Heart left ventricle (tissue), 16 donors: ENCODE data around the gene GUCA1C. TPM values are rescaled to one million over a fixed set of nuclear protein-coding genes. Genes with fewer than 3 reads are reported as not detected.

Experiments
- ATAC-seq, 4 donors: fragments of 200-7000 bp; cut with Tn5 transposase; one replicate each; pipeline ENCODE4 v1.9.1; 2020 to 2022; ENCODE audit warnings: moderate library complexity in 4 of 4, mild to moderate bottlenecking in 3 of 4, moderate number of reproducible peaks in 1 of 4
- DNase-seq, 5 donors: peaks; one replicate each; pipeline ENCODE4 v3.0.0-alpha.2; 2020
- H3K27ac ChIP-seq, 12 donors: fragments of 200-600 bp; sonication (generic) in 4 of 12; one replicate each; pipeline versions ENCODE4 v1.5.0 to v1.8.0; 2016 to 2022; ENCODE audit warnings: mild to moderate bottlenecking in 2 of 12
- H3K27me3 ChIP-seq, 9 donors: fragments of 200-600 bp; sonication (generic) in 2 of 9; one replicate each; pipeline versions ENCODE4 v1.5.1 to v1.8.0; 2016 to 2022; ENCODE audit warnings: mild to moderate bottlenecking in 3 of 9
- H3K36me3 ChIP-seq, 9 donors: fragments of 200-600 bp; sonication (generic) in 2 of 9; one replicate each; pipeline versions ENCODE4 v1.5.0 to v1.8.0; 2018 to 2022; ENCODE audit warnings: mild to moderate bottlenecking in 2 of 9
- H3K4me1 ChIP-seq, 12 donors: fragments of 200-600 bp; sonication (generic) in 4 of 12; one replicate each; pipeline versions ENCODE4 v1.5.0 to v1.8.0; 2016 to 2022; ENCODE audit warnings: mild to moderate bottlenecking in 3 of 12
- H3K4me3 ChIP-seq, 12 donors: fragments of 200-600 bp; sonication (generic) in 4 of 12; one replicate each; pipeline versions ENCODE4 v1.5.0 to v1.8.0; 2017 to 2022; ENCODE audit warnings: mild to moderate bottlenecking in 9 of 12, moderate library complexity in 4 of 12
- H3K9me3 ChIP-seq, 12 donors: fragments of 200-600 bp; sonication (generic) in 4 of 12; one replicate each; pipeline versions ENCODE4 v1.5.0 to v1.8.0; 2016 to 2022; ENCODE audit warnings: mild to moderate bottlenecking in 1 of 12
- POLR2A ChIP-seq, 2 donors: fragments of 450-650 bp; IDR thresholded peaks; one replicate each; pipeline ENCODE4 v1.6.1; 2017; ENCODE audit warnings: antibody characterized with exemption in 2 of 2, mild to moderate bottlenecking in 2 of 2, moderate library complexity in 2 of 2
- WGBS, 4 donors: extraction: QIAGEN DNeasy Blood & Tissue Kit in 2 of 4; methylation state at CpG; one replicate each; pipeline versions ENCODE4 v1.1.5 to v1.1.7; 2013 to 2018; 5-methylcytosine and 5-hydroxymethylcytosine counted together
- intact Hi-C, 10 donors: fragments of 100-400 bp; cut with DNase I; formaldehyde crosslinking; loops; one replicate each; pipeline versions ENCODE4 v1.11.1 to v1.14.2; 2022
- polyA plus RNA-seq, 2 donors: library from polyadenylated mRNA; stranded (reverse); fragments of 200-250 nt; gene quantifications; one replicate each; pipeline ENCODE4 v1.2.3, GENCODE V29; 2013
- total RNA-seq, 9 donors: library from RNA; depleted of rRNA in 2 of 9; stranded (reverse); fragments of >200 nt in 2 of 9; fragmentation: NEBNext Ultra II Directional in 3 of 9; extraction: Animal tissue kit (Norgen Biotek cat#: 25700) in 3 of 9; gene quantifications; one replicate each; pipeline versions ENCODE4 v1.1.0 to v1.2.4, GENCODE V29; 2016 to 2023
- TF ChIP-seq, protein P1 (sequence below), 12 donors: fragments of 200-600 bp; sonication (generic) in 4 of 12; IDR thresholded peaks; one replicate each; pipeline versions ENCODE4 v1.5.0 to v1.8.0; 2018 to 2022; ENCODE audit warnings: antibody characterized with exemption in 12 of 12, mild to moderate bottlenecking in 5 of 12
- donor health status: ischemic (EF 13 %, LVEDD 7.1; RV severe dilation, severe dysfunction).
- donor health status: healthy with polysubstance abuse.
- donor health status: DM: no; HTN: yes; CAD: no.
- donor health status: DM: no; HTN: no; CAD: no.
- donor health status: ischemic (EF 25% LVEDD 6.9; RV normal size, moderate dysfunction).
- donor health status: ischemic (EF 25% LVEDD 5.7; RV mildly dilated, moderate dysfunction).
- donor health status: healthy.
- donor health status: DM: yes; HTN: yes; CAD: no.
- donor health status: ischemic (EF 35%, LVEDD 5.7; RV mildly dilated, moderate dysfunction).
- donor health status: nonischemic (EF 11% LVEDD 7.7; RV severe dilation, severe dysfunction).
- donor health status: DM: yes; HTN: yes; CAD: no.
- donor health status: PGD.
- donor health status: ischemic (EF 29% LVEDD 5.4; RV normal size, mild dysfunction).
- donor health status: nonischemic (EF 23%, LVEDD 6.1; RV moderate dilation, normal function).

GUCA1C gene
- total and polyA plus RNA-seq, 11 donors = 0.14 to 20.7 (median 4.5) TPM; not detected in 1

DNA sequence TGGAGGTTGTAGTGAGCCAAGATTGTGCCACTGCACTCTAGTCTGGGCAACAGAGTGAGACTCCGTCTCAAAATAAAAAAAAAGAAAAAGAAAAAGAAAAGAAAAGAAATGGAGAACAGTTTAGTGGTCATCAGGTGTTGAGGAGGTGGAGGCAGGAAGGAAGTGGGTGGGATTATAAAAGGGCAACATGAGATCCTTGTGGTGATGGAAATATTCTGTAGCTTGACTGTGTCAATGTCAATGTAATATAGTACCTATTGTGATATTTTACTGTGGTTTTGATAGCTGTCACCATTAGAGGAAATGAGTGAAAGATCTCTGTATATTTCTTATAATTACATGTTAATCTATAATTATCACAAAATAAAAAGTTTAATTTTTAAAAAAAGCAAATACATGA lies 70.3 kb downstream of the GUCA1C start:
- no peaks in the 10 kb centered on the region for H3K4me1 ChIP-seq
- H3K9me3 ChIP-seq = no peaks in the 10 kb centered on the region
- ATAC-seq (no peak), DNase-seq (no peak)
- intact Hi-C loops = no loop called here
- H3K27me3 ChIP-seq = no peaks in the 10 kb centered on the region
- TF ChIP-seq, protein P1, sequence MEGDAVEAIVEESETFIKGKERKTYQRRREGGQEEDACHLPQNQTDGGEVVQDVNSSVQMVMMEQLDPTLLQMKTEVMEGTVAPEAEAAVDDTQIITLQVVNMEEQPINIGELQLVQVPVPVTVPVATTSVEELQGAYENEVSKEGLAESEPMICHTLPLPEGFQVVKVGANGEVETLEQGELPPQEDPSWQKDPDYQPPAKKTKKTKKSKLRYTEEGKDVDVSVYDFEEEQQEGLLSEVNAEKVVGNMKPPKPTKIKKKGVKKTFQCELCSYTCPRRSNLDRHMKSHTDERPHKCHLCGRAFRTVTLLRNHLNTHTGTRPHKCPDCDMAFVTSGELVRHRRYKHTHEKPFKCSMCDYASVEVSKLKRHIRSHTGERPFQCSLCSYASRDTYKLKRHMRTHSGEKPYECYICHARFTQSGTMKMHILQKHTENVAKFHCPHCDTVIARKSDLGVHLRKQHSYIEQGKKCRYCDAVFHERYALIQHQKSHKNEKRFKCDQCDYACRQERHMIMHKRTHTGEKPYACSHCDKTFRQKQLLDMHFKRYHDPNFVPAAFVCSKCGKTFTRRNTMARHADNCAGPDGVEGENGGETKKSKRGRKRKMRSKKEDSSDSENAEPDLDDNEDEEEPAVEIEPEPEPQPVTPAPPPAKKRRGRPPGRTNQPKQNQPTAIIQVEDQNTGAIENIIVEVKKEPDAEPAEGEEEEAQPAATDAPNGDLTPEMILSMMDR (IDR thresholded peaks at IDR 0.05) = no peak
- TF ChIP-seq POLR2A (IDR thresholded peaks at IDR 0.05) = no peak
- H3K27ac ChIP-seq = no peak overlapping the region
- no peaks in the 10 kb centered on the region for H3K36me3 ChIP-seq
- 0 to 92% (median 25%) methylated on average over 1 of the region's 1 CpG for WGBS, 4 donors
- no peak overlapping the region for H3K4me3 ChIP-seq

DNA sequence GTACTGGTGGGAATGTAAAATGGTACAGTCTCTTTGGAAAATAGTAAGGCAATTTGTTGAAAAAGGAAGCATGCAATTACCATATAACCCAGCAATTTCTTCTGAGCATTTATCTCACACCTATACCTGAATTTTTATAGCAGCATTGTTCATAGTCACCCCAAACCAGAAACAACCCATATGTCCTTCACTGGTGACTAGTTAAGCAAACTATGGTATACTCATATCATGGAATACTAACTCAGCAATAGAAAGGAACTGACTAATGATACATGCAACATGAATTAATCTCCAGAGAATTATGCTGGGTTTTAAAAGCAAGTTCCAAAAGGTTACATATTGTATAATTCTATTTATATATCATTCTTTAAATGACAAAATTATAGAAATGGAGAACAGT lies 70.9 kb downstream of the GUCA1C start:
- no peak for TF ChIP-seq POLR2A (IDR thresholded peaks at IDR 0.05)
- TF ChIP-seq, protein P1 (IDR thresholded peaks at IDR 0.05) = no peak
- H3K27ac ChIP-seq = no peak overlapping the region
- no peaks in the 10 kb centered on the region for H3K36me3 ChIP-seq
- H3K27me3 ChIP-seq = no peaks in the 10 kb centered on the region
- no peaks in the 10 kb centered on the region for H3K4me1 ChIP-seq
- intact Hi-C loops = no loop called here
- DNase-seq (no peak), ATAC-seq (no peak)
- no peak overlapping the region for H3K4me3 ChIP-seq
- no peaks in the 10 kb centered on the region for H3K9me3 ChIP-seq

DNA sequence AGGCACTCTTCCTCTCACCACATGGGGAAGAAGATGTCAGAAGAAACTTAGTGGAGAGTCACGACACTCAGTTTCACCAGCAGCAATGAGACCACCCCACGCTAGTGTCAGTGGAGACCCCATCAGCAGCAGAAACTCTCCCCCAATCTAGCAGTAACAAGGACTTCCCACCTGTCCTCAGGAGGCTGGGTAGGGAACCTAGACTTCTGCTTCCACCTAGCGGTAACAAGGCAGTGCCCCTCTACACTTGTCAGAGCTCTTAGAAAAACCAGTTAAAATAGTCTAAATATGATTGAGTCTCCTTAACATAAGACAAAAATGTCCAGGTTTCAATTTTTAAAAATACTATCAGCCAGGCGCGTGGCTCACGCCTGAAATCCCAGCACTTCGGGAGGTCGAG lies 73.8 kb downstream of the GUCA1C start:
- WGBS, 4 donors = 80 to 84% (median 81%) methylated on average over 8 of the region's 8 CpGs
- ATAC-seq = no peak

DNA sequence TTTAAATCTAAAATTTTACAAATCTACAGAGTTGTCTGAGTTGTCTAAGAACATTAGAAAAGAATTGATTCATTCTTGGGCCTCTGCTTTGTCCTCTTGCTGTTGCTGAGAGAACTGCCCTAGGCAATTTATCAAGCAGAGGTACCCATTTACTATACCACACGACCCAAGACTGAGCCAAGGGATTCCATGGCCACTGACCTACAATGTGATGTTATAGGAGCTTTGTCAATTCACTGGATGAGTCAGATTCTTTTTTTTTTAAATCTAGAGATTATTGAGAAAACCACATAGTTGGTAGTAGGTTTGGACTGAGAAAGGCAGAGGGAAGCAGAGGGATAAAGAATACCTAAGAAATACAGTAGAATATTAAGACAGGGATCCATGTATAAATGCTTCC lies 75.8 kb downstream of the GUCA1C start:
- Histone ChIP-seq H3K36me3 (no peaks in the 10 kb centered on the region), H3K4me1 (no peaks in the 10 kb centered on the region), H3K4me3 (no peak overlapping the region), H3K27ac (no peak overlapping the region), H3K27me3 (no peaks in the 10 kb centered on the region), H3K9me3 (no peaks in the 10 kb centered on the region)
- WGBS, 4 donors = 30 to 61% (median 34%) methylated on average over 1 of the region's 1 CpG
- TF ChIP-seq, protein P1 (IDR thresholded peaks at IDR 0.05) = no peak
- no peak for TF ChIP-seq POLR2A (IDR thresholded peaks at IDR 0.05)
- no peak for ATAC-seq
- intact Hi-C loops = no loop called here
- no peak for DNase-seq

More for the DNA sequence above, 73.8 kb downstream of the GUCA1C start:
- no peaks in the 10 kb centered on the region for H3K36me3 ChIP-seq
- intact Hi-C loops = no loop called here
- H3K4me1 ChIP-seq = no peaks in the 10 kb centered on the region
- H3K4me3 ChIP-seq = no peak overlapping the region
- H3K9me3 ChIP-seq = no peaks in the 10 kb centered on the region
- DNase-seq = no peak
- TF ChIP-seq POLR2A (IDR thresholded peaks at IDR 0.05) = no peak
- TF ChIP-seq, protein P1 (IDR thresholded peaks at IDR 0.05) = no peak
- H3K27me3 ChIP-seq = no peaks in the 10 kb centered on the region
- H3K27ac ChIP-seq = no peak overlapping the region
